Myometrial cell (primary cell): Measurements from ENCODE around the gene CIRBP. TPM values are rescaled to one million over a fixed set of nuclear protein-coding genes. Genes with fewer than 3 reads are reported as not detected.

Experiments used
- total RNA-seq: library from RNA; depleted of rRNA; stranded (reverse); fragments of >200 nt; gene quantifications from 2 replicates; pipeline ENCODE4 v1.2.3, GENCODE V29; 2015

CIRBP gene
- 242 and 292 TPM in 2 replicates for total RNA-seq

GRCh38 chr19:1269065-1269477 lies at the start of gene CIRBP:
CIRBP (plus strand) TSS chr19:1269332; CDS start chr19:1270934, 1,602 bp downstream.

GRCh38 chr19:1237754-1238368 lies 31.3 kb upstream of the CIRBP start, which contains the start of gene CBARP:
CBARP (minus strand) TSS chr19:1238005; CDS start chr19:1236100, 1,905 bp downstream.

GRCh38 chr19:1241417-1242095 lies 27.6 kb upstream of the CIRBP start, which contains the start of gene ATP5F1D:
ATP5F1D (plus strand) TSS chr19:1241751; CDS start chr19:1241851, 100 bp downstream.

GRCh38 chr19:1248139-1248785 lies 20.9 kb upstream of the CIRBP start, which contains the start of gene MIDN:
MIDN (plus strand) TSS chr19:1248583; CDS start chr19:1250297, 1,714 bp downstream.

GRCh38 chr19:1275260-1275975 lies 6.3 kb downstream of the CIRBP start, which contains the start of gene FAM174C:
FAM174C (plus strand) TSS chr19:1275530; CDS start chr19:1275550, 20 bp downstream.

GRCh38 chr19:1285737-1286360 lies 16.7 kb downstream of the CIRBP start, which contains the start of gene EFNA2:
EFNA2 (plus strand) TSS chr19:1285873; CDS start chr19:1286169, 296 bp downstream.

Other genes with a start within 250 kb of the CIRBP start
- gene TMEM259, start 248.2 kb upstream of the CIRBP start, total RNA-seq: 175 and 210 TPM in 2 replicates
- not detected in 2 replicates for gene RNU6-2, start 247.8 kb upstream of the CIRBP start, total RNA-seq
- gene CNN2, start 242.7 kb upstream of the CIRBP start, total RNA-seq: 299 and 306 TPM in 2 replicates
- gene ABCA7, start 229.2 kb upstream of the CIRBP start, total RNA-seq: 2.3 and 5.3 TPM in 2 replicates
- gene ARHGAP45, start 202.2 kb upstream of the CIRBP start, total RNA-seq: 3.5 and 8.5 TPM in 2 replicates
- gene POLR2E, start 174.0 kb upstream of the CIRBP start, total RNA-seq: 360 and 361 TPM in 2 replicates
- 478 TPM in 2 replicates for gene GPX4, start 165.3 kb upstream of the CIRBP start, total RNA-seq
- 34.9 and 36.0 TPM in 2 replicates for gene SBNO2, start 95.1 kb upstream of the CIRBP start, total RNA-seq
- gene STK11, start 63.6 kb upstream of the CIRBP start, total RNA-seq: 75.2 and 81.2 TPM in 2 replicates
- 3.0 and 7.2 TPM in 2 replicates for gene CBARP, start 31.3 kb upstream of the CIRBP start, total RNA-seq
- gene ATP5F1D, start 27.6 kb upstream of the CIRBP start, total RNA-seq: 63.1 and 89.1 TPM in 2 replicates
- 6.2 and 9.5 TPM in 2 replicates for gene MIDN, start 20.7 kb upstream of the CIRBP start, total RNA-seq
- 37.2 and 77.3 TPM in 2 replicates for gene FAM174C, start 6.2 kb downstream of the CIRBP start, total RNA-seq
- not detected in 2 replicates for gene EFNA2, start 16.5 kb downstream of the CIRBP start, total RNA-seq
- 171 and 174 TPM in 2 replicates for gene NDUFS7, start 114.6 kb downstream of the CIRBP start, total RNA-seq
- 30.0 and 34.0 TPM in 2 replicates for gene GAMT, start 132.2 kb downstream of the CIRBP start, total RNA-seq
- gene DAZAP1, start 138.3 kb downstream of the CIRBP start, total RNA-seq: 96.9 and 103 TPM in 2 replicates
- gene RPS15, start 169.1 kb downstream of the CIRBP start, total RNA-seq: 2,537 and 3,021 TPM in 2 replicates
- not detected in 2 replicates for gene APC2, start 180.8 kb downstream of the CIRBP start, total RNA-seq
- 36.0 and 47.6 TPM in 2 replicates for gene C19orf25, start 209.9 kb downstream of the CIRBP start, total RNA-seq
- gene PCSK4, start 221.0 kb downstream of the CIRBP start, total RNA-seq: 0.58 and 1.6 TPM in 2 replicates
- 4.0 and 8.2 TPM in 2 replicates for gene REEP6, start 221.8 kb downstream of the CIRBP start, total RNA-seq
- gene ADAMTSL5, start 243.7 kb downstream of the CIRBP start, total RNA-seq: 3.5 and 12.6 TPM in 2 replicates